ENCODE results near the gene GLYATL2.

The GLYATL2 gene

GRCh38 chr11:58807343-58807742 is 37.2 kb downstream of the GLYATL2 start:
- H3K4me2 ChIP-seq (ENCODE audit: low read depth, low read length) = no peak overlapping the region
- H3K79me2 ChIP-seq (ENCODE audit: low read length) = no peaks in the 10 kb centered on the region
- H3K4me3 ChIP-seq (ENCODE audit: low read length) = no peak overlapping the region
- no peaks in the 10 kb centered on the region for H3F3A ChIP-seq (ENCODE audit: insufficient read depth, low read length)
- no peaks in the 10 kb centered on the region for H4K20me1 ChIP-seq (ENCODE audit: insufficient read depth, low read length)
- no peaks in the 10 kb centered on the region for H3K36me3 ChIP-seq (replicated peaks; ENCODE audit: insufficient read depth, low read length)
- H3K9me2 ChIP-seq (replicated peaks; ENCODE audit: insufficient read depth, low read length) = no peaks in the 10 kb centered on the region
- H3K9me3 ChIP-seq (replicated peaks; ENCODE audit: insufficient read depth, low read length) = no peaks in the 10 kb centered on the region
- no peaks in the 10 kb centered on the region for H3K4me1 ChIP-seq (ENCODE audit: low read length)
- no peaks in the 10 kb centered on the region for H3K27me3 ChIP-seq (replicated peaks; ENCODE audit: insufficient read depth, low read length)
- DNase-seq = no peak
- H3K27ac ChIP-seq (ENCODE audit: low read length) = no peak overlapping the region
- H2AFZ ChIP-seq (ENCODE audit: low read length) = no peak overlapping the region
- no peak overlapping the region for H3K9ac ChIP-seq (ENCODE audit: low read length)
- TF ChIP-seq EZH2 (optimal IDR thresholded peaks at IDR 0.05; ENCODE audit: low read depth, low read length) = no peak
- TF ChIP-seq EZH2phosphoT487 (IDR thresholded peaks at IDR 0.05; ENCODE audit: low read length) = no peak
- no peak for TF ChIP-seq CTCF (IDR thresholded peaks at IDR 0.05; ENCODE audit: low read length)

DNA sequence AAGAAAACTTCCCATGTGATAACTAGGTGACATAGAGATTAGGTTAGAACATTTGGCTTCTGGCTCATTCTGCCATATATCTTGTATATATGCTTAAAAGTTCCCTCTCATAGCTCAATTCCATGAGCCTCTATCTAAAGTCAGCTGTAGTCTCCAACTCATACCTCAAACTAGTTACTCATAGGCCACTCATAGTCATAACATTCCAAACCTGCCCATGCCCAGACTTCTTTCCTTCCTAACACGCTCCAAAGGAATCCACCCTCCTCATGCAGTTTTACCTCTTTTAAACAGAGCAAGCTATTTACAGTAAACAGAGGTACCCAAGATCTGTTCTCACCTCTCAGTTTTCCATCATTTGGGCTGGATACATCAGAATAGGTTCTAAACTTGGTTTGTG is 39.4 kb downstream of the GLYATL2 start:
- H3K9me2 ChIP-seq (replicated peaks; ENCODE audit: insufficient read depth, low read length) = no peaks in the 10 kb centered on the region
- H3K27me3 ChIP-seq (replicated peaks; ENCODE audit: insufficient read depth, low read length) = no peaks in the 10 kb centered on the region
- TF ChIP-seq CTCF (IDR thresholded peaks at IDR 0.05; ENCODE audit: low read length) (no peak), EZH2phosphoT487 (IDR thresholded peaks at IDR 0.05; ENCODE audit: low read length) (no peak), EZH2 (optimal IDR thresholded peaks at IDR 0.05; ENCODE audit: low read depth, low read length) (no peak)
- no peak for DNase-seq
- no peaks in the 10 kb centered on the region for H3F3A ChIP-seq (ENCODE audit: insufficient read depth, low read length)
- H3K4me2 ChIP-seq (ENCODE audit: low read depth, low read length) = no peak overlapping the region
- H3K79me2 ChIP-seq (ENCODE audit: low read length) = no peaks in the 10 kb centered on the region
- H3K4me1 ChIP-seq (ENCODE audit: low read length) = 0 out of 2 replicates have a peak, but pooled peaks cover 5% of the 10 kb centered on the region
- H2AFZ ChIP-seq (ENCODE audit: low read length) = no peak overlapping the region
- H3K9me3 ChIP-seq (replicated peaks; ENCODE audit: insufficient read depth, low read length) = no peaks in the 10 kb centered on the region
- H3K36me3 ChIP-seq (replicated peaks; ENCODE audit: insufficient read depth, low read length) = no peaks in the 10 kb centered on the region
- H4K20me1 ChIP-seq (ENCODE audit: insufficient read depth, low read length) = no peaks in the 10 kb centered on the region
- no peak overlapping the region for H3K27ac ChIP-seq (ENCODE audit: low read length)
- no peak overlapping the region for H3K4me3 ChIP-seq (ENCODE audit: low read length)
- H3K9ac ChIP-seq (ENCODE audit: low read length) = no peak overlapping the region

GRCh38 chr11:58801974-58802545 is 42.4 kb downstream of the GLYATL2 start:
- no peaks in the 10 kb centered on the region for H3K79me2 ChIP-seq (ENCODE audit: low read length)
- H3K36me3 ChIP-seq (replicated peaks; ENCODE audit: insufficient read depth, low read length) = no peaks in the 10 kb centered on the region
- H3K4me1 ChIP-seq (ENCODE audit: low read length) = 0 out of 2 replicates have a peak, but pooled peaks cover 5% of the 10 kb centered on the region
- TF ChIP-seq EZH2phosphoT487 (IDR thresholded peaks at IDR 0.05; ENCODE audit: low read length) (no peak), CTCF (IDR thresholded peaks at IDR 0.05; ENCODE audit: low read length) (no peak), EZH2 (optimal IDR thresholded peaks at IDR 0.05; ENCODE audit: low read depth, low read length) (no peak)
- no peaks in the 10 kb centered on the region for H3K9me3 ChIP-seq (replicated peaks; ENCODE audit: insufficient read depth, low read length)
- DNase-seq = no peak
- H2AFZ ChIP-seq (ENCODE audit: low read length) = no peak overlapping the region
- H3K9me2 ChIP-seq (replicated peaks; ENCODE audit: insufficient read depth, low read length) = no peaks in the 10 kb centered on the region
- no peaks in the 10 kb centered on the region for H3F3A ChIP-seq (ENCODE audit: insufficient read depth, low read length)
- no peak overlapping the region for H3K4me2 ChIP-seq (ENCODE audit: low read depth, low read length)
- H3K9ac ChIP-seq (ENCODE audit: low read length) = no peak overlapping the region
- no peak overlapping the region for H3K27ac ChIP-seq (ENCODE audit: low read length)
- no peaks in the 10 kb centered on the region for H4K20me1 ChIP-seq (ENCODE audit: insufficient read depth, low read length)
- H3K27me3 ChIP-seq (replicated peaks; ENCODE audit: insufficient read depth, low read length) = no peaks in the 10 kb centered on the region
- H3K4me3 ChIP-seq (ENCODE audit: low read length) = no peak overlapping the region

All from MM.1S (cell line).